Measurements from ENCODE around the gene STX5. TPM values are rescaled to one million over a fixed set of nuclear protein-coding genes. Genes with fewer than 3 reads are reported as not detected.

STX5 gene
- total and polyA plus RNA-seq, 8 donors: 18.6 to 31.2 (median 26.9) TPM

- peak overlapping the region; percentile 94 to 96 (median 95) for H3K27ac ChIP-seq
- peaks cover 4 to 22% (median 22%) of the 10 kb centered on the region in 3 donors for H3K4me1 ChIP-seq
- H3K36me3 ChIP-seq: peaks cover 0 to 3% (median 0%) of the 10 kb centered on the region in 3 donors
- H3K9me3 ChIP-seq: no peaks in the 10 kb centered on the region
- peak overlapping the region; percentile 77 to 86 (median 84) for H3K4me3 ChIP-seq
- H3K27me3 ChIP-seq: no peaks in the 10 kb centered on the region
- intact Hi-C loops (cut with DNase I): loop anchor here in 2 of 3 donors (5.0 to 10.0 kb wide), 2 partner anchors 76 to 78 kb away; no protein-coding TSS in a partner anchor
- DNase-seq (peak; percentile 81 to 94 (median 88)), FAIRE-seq (no peak), ATAC-seq (peak; percentile 72 to 83 (median 80))
- TF ChIP-seq, protein P1, sequence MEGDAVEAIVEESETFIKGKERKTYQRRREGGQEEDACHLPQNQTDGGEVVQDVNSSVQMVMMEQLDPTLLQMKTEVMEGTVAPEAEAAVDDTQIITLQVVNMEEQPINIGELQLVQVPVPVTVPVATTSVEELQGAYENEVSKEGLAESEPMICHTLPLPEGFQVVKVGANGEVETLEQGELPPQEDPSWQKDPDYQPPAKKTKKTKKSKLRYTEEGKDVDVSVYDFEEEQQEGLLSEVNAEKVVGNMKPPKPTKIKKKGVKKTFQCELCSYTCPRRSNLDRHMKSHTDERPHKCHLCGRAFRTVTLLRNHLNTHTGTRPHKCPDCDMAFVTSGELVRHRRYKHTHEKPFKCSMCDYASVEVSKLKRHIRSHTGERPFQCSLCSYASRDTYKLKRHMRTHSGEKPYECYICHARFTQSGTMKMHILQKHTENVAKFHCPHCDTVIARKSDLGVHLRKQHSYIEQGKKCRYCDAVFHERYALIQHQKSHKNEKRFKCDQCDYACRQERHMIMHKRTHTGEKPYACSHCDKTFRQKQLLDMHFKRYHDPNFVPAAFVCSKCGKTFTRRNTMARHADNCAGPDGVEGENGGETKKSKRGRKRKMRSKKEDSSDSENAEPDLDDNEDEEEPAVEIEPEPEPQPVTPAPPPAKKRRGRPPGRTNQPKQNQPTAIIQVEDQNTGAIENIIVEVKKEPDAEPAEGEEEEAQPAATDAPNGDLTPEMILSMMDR (IDR thresholded peaks at IDR 0.05): peak; percentile 92 to 97 (median 94)
- WGBS, 2 donors: 1% methylated on average over 42 to 51 of the region's 51 CpGs
Measured at GRCh38 chr11:62786318-62787004, 45.4 kb downstream of the STX5 start.

- Histone ChIP-seq H3K9me3 (no peaks in the 10 kb centered on the region), H3K27ac (no peak overlapping the region), H3K27me3 (no peaks in the 10 kb centered on the region), H3K4me1 (peaks cover 4 to 6% (median 6%) of the 10 kb centered on the region in 3 donors), H3K4me3 (no peak overlapping the region), H3K36me3 (peaks cover 0 to 7% (median 0%) of the 10 kb centered on the region in 3 donors)
- TF ChIP-seq, protein P1 (IDR thresholded peaks at IDR 0.05): no peak
- FAIRE-seq (no peak), ATAC-seq (no peak), DNase-seq (no peak)
- intact Hi-C loops (cut with DNase I): loop anchor here in 1 of 3 donors (10.0 kb wide), 1 partner anchor 82 kb away; no protein-coding TSS in a partner anchor
- 91% methylated on average over 7 of the region's 7 CpGs for WGBS, 2 donors
Measured at GRCh38 chr11:62782753-62783152, 49.1 kb downstream of the STX5 start.

DNA sequence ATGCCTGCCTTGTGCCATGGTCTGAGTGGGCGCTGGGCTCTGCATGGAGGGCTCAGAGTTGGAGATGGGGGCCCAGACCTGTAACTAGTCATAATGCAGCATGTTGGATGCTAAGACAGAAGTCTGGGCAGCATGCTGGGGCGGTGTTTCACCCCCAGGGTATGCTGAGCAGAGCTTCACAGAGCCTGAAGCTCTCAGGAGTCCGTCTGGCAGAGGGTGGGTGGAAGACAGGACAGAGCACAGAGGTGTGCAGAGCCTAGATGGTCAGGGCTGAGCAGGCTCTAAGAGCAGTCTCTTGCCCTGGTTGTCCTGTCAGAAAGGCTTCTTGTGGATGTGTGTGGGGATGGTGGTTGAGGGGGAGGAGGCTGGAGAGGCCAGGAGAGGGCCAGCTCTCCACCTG is 53.4 kb downstream of the STX5 start:
- Histone ChIP-seq H3K4me3 (no peak overlapping the region), H3K4me1 (no peaks in the 10 kb centered on the region), H3K27me3 (no peaks in the 10 kb centered on the region), H3K27ac (no peak overlapping the region), H3K9me3 (no peaks in the 10 kb centered on the region), H3K36me3 (peaks cover 0 to 15% (median 12%) of the 10 kb centered on the region in 3 donors)
- no peak for ATAC-seq
- FAIRE-seq: no peak
- intact Hi-C loops (cut with DNase I): no loop called here
- WGBS, 2 donors: 97 to 100% methylated on average over 3 of the region's 3 CpGs
- DNase-seq: no peak
- TF ChIP-seq, protein P1 (IDR thresholded peaks at IDR 0.05): no peak

DNA sequence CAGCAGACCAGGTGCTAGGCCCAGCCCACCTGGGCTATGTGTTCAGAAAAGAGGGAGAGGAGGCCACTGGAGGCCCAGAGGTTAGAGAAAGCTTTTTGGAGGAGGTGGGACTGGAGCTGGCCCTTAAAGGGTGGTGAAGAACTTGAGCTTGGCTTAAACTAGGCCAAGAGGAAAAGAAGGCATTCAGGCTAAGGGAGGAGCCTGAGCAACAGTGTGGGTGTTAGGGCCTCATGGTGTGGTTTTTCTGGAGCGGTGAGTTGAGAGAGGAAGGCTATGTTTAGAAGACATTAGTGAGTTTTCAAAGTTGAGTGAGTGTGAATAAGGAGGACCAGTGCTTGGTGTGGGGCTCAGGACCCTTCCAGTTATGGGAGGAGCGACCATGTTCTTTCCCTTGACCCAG is 54.5 kb downstream of the STX5 start:
- Histone ChIP-seq H3K4me3 (no peak overlapping the region), H3K9me3 (no peaks in the 10 kb centered on the region), H3K27me3 (no peaks in the 10 kb centered on the region), H3K27ac (no peak overlapping the region), H3K4me1 (no peaks in the 10 kb centered on the region), H3K36me3 (peaks cover 0 to 15% (median 12%) of the 10 kb centered on the region in 3 donors)
- DNase-seq (no peak), ATAC-seq (no peak), FAIRE-seq (no peak)
- WGBS, 2 donors: 90 to 97% methylated on average over 2 of the region's 2 CpGs
- TF ChIP-seq, protein P1 (IDR thresholded peaks at IDR 0.05): no peak
- intact Hi-C loops (cut with DNase I): no loop called here

DNA sequence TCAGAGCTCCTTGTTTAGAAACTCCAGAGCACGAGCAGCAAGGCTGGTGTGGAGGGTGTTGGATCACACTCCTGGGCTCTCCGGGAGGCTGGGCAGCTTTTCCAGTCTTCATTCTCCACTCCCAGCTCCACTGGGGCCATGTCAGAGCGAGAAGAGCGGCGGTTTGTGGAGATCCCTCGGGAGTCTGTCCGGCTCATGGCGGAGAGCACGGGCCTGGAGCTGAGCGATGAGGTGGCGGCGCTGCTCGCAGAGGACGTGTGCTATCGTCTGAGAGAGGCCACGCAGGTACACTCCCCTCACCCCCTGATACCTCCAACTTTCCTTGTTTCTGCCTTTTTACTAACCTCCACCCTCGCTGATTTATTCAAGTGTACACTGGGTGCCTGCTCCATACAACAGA is 56.2 kb downstream of the STX5 start:
- TF ChIP-seq, protein P1 (IDR thresholded peaks at IDR 0.05): no peak
- Histone ChIP-seq H3K27me3 (no peaks in the 10 kb centered on the region), H3K4me3 (no peak overlapping the region), H3K36me3 (peaks cover 0 to 15% (median 12%) of the 10 kb centered on the region in 3 donors), H3K4me1 (peaks cover 0 to 6% (median under 1%) of the 10 kb centered on the region in 3 donors), H3K27ac (no peak overlapping the region), H3K9me3 (no peaks in the 10 kb centered on the region)
- ATAC-seq: no peak
- 91 to 96% methylated on average over 17 of the region's 17 CpGs for WGBS, 2 donors
- intact Hi-C loops (cut with DNase I): no loop called here
- no peak for DNase-seq
- no peak for FAIRE-seq

Data from pancreas (tissue), 10 donors.